Measurements from ENCODE around the gene PARD3B. TPM values are rescaled to one million over a fixed set of nuclear protein-coding genes. Genes with fewer than 3 reads are reported as not detected.
A peak's percentile ranks its signal among the peaks of the same experiment; 100 is the strongest.

The PARD3B gene
- total and polyA plus RNA-seq, 8 donors = 1.8 to 42.6 (median 15.1) TPM

DNA sequence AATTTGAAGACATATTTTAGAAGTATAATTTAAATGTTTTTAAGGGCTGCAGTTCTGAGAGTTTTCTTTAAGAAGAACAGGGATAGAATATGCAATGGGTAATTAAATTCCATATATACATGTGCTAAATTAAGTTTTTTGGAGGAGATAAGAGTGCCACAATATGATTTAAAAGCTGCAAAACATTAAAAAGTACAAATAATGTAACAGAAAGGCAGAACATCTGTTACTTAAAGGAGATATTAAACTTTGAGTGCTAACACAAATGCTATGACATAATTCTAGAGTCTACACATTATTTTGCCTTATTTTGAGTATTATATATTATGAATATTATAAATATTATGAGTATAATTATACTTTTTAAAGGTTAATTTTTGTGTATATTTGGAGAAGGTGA is 102.4 kb downstream of the PARD3B start:
- H3K9me3 ChIP-seq = peaks cover 0 to 7% (median 0%) of the 10 kb centered on the region in 4 donors
- TF ChIP-seq POLR2A (IDR thresholded peaks at IDR 0.05) (no peak), POLR2AphosphoS5 (IDR thresholded peaks at IDR 0.05) (no peak), EP300 (IDR thresholded peaks at IDR 0.05) (no peak)
- TF ChIP-seq, protein P1, sequence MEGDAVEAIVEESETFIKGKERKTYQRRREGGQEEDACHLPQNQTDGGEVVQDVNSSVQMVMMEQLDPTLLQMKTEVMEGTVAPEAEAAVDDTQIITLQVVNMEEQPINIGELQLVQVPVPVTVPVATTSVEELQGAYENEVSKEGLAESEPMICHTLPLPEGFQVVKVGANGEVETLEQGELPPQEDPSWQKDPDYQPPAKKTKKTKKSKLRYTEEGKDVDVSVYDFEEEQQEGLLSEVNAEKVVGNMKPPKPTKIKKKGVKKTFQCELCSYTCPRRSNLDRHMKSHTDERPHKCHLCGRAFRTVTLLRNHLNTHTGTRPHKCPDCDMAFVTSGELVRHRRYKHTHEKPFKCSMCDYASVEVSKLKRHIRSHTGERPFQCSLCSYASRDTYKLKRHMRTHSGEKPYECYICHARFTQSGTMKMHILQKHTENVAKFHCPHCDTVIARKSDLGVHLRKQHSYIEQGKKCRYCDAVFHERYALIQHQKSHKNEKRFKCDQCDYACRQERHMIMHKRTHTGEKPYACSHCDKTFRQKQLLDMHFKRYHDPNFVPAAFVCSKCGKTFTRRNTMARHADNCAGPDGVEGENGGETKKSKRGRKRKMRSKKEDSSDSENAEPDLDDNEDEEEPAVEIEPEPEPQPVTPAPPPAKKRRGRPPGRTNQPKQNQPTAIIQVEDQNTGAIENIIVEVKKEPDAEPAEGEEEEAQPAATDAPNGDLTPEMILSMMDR (IDR thresholded peaks at IDR 0.05) = no peak
- H3K27ac ChIP-seq = no peak overlapping the region
- H3K27me3 ChIP-seq = no peaks in the 10 kb centered on the region
- H3K4me3 ChIP-seq = no peak overlapping the region
- intact Hi-C loops (cut with DNase I; ENCODE audit: low total_unique reads) = no loop called here
- DNase-seq = no peak
- H3K36me3 ChIP-seq = no peaks in the 10 kb centered on the region
- peaks cover 0 to 18% (median 8%) of the 10 kb centered on the region in 4 donors for H3K4me1 ChIP-seq

DNA sequence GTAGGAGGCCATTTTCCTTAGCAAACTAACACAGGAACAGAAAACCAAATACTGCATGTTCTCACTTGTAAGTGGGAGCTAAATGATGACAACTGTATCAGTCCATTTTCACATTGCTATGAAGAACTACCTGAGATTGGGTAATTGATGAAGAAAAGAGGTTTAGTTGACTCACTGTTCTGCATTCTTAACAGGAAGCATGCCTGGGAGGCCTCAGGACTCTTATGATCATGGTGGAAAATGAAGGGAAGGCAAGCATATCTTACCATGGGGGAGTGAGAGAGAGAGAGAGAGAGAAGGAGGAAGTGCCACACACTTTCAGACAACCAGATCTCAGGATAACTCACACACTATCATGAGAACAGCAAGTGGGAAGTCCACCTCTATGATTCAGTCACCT is 105.3 kb downstream of the PARD3B start:
- DNase-seq = no peak
- H3K4me1 ChIP-seq = peaks cover 0 to 14% (median 2%) of the 10 kb centered on the region in 4 donors

DNA sequence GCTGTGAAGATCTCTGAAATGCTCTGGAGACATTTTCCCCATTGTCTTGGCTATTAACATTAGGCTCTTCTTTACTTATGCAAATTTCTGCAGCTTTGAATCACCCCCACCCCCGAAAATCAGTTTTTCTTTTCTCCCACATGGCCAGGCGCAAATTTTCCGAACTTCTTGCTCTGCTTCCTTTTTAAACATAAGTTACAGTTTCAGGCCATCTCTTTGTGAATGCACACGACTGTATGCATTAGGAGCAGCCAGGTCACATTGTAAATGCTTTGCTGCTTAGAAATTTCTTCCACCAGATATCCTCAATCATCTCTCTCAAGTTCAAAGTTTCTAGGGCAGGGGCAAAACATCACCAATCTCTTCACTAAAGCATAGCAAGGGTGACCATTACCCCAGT is 106.8 kb downstream of the PARD3B start:
- 93 to 96% (median 95%) methylated on average over 4 of the region's 4 CpGs for WGBS, 5 donors
- Histone ChIP-seq H3K27ac (no peak overlapping the region), H3K27me3 (no peaks in the 10 kb centered on the region), H3K4me1 (peaks cover 0 to 19% (median 2%) of the 10 kb centered on the region in 4 donors), H3K9me3 (peaks cover 0 to 7% (median 0%) of the 10 kb centered on the region in 4 donors), H3K4me3 (no peak overlapping the region), H3K36me3 (no peaks in the 10 kb centered on the region)
- DNase-seq = no peak
- intact Hi-C loops (cut with DNase I; ENCODE audit: low total_unique reads) = no loop called here
- TF ChIP-seq, protein P1 (IDR thresholded peaks at IDR 0.05) = no peak
- TF ChIP-seq EP300 (IDR thresholded peaks at IDR 0.05) (no peak), POLR2A (IDR thresholded peaks at IDR 0.05) (no peak), POLR2AphosphoS5 (IDR thresholded peaks at IDR 0.05) (no peak)

More for the DNA sequence above, 105.3 kb downstream of the PARD3B start:
- H3K36me3 ChIP-seq = no peaks in the 10 kb centered on the region
- H3K9me3 ChIP-seq = peaks cover 0 to 7% (median 0%) of the 10 kb centered on the region in 4 donors
- no peak overlapping the region for H3K27ac ChIP-seq
- intact Hi-C loops (cut with DNase I; ENCODE audit: low total_unique reads) = no loop called here
- H3K4me3 ChIP-seq = no peak overlapping the region
- no peaks in the 10 kb centered on the region for H3K27me3 ChIP-seq
- no peak for TF ChIP-seq EP300 (IDR thresholded peaks at IDR 0.05)
- TF ChIP-seq POLR2A (IDR thresholded peaks at IDR 0.05) = no peak
- TF ChIP-seq, protein P1 (IDR thresholded peaks at IDR 0.05) = no peak
- TF ChIP-seq POLR2AphosphoS5 (IDR thresholded peaks at IDR 0.05) = no peak

DNA sequence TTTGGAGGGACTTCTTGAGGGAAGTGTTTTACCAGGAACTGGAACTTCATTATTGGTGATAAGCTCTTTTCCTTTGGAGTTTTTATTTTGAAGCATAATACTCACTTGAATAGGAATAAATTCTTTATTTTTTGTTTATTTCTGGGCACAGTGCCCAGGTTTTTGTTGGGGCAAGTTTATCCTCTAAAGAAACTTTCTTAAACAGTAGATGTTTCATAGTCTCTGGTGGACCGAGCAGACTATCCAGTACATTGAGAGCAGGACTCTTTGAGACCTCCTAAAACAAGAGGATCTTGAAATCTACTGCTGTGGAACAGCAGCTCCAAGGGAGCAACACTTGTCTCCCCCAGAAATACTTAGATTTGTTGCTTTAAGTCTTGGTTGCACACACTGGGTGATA is 109.4 kb downstream of the PARD3B start:
- no peak for DNase-seq
- Histone ChIP-seq H3K27me3 (no peaks in the 10 kb centered on the region), H3K4me3 (no peak overlapping the region), H3K27ac (peak overlapping the region in 1 of 5 donors; percentile 26), H3K36me3 (no peaks in the 10 kb centered on the region), H3K4me1 (peaks cover 0 to 19% (median 2%) of the 10 kb centered on the region in 4 donors), H3K9me3 (peaks cover 0 to 7% (median 0%) of the 10 kb centered on the region in 4 donors)
- WGBS, 5 donors = 56 to 72% (median 68%) methylated on average over 1 of the region's 1 CpG
- intact Hi-C loops (cut with DNase I; ENCODE audit: low total_unique reads) = no loop called here
- TF ChIP-seq, protein P1 (IDR thresholded peaks at IDR 0.05) = no peak
- TF ChIP-seq EP300 (IDR thresholded peaks at IDR 0.05) (no peak), POLR2A (IDR thresholded peaks at IDR 0.05) (no peak), POLR2AphosphoS5 (IDR thresholded peaks at IDR 0.05) (no peak)

Data from stomach (tissue), 9 donors.